HG03439 (cell line): Measurements from ENCODE around the gene SORCS2.

Experiments
- ATAC-seq: cut with Tn5 transposase; IDR thresholded peaks from one replicate; pipeline ENCODE4 v1.9.1; 2021; ENCODE audit warnings: mild to moderate bottlenecking, moderate library complexity; ENCODE audit not compliant: unreplicated experiment

The SORCS2 gene

GRCh38 chr4:7636240-7636508 lies 443.8 kb downstream of the SORCS2 start:
- ATAC-seq, result no peak

DNA sequence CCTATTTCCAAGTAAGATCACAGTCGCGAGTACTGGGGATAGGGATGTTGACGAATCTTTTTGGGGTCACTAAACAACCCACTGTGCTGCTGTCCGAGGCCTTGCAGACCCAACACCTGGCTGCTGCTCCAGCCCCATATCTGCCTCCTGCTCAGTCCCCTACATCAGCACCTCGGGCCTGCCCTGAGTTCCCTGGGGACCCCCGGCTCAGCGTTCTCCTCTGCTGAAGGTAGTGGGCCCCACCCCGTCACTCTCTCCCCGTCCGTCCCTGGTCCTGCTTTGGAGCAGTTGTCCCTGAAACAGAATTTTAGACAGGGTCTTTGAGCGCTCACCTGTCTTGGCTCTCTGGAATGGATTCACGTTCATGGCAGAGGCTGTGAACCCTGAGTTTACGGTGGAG lies 444.8 kb downstream of the SORCS2 start:
- ATAC-seq, result no peak

GRCh38 chr4:7637971-7638370 lies 445.6 kb downstream of the SORCS2 start:
- ATAC-seq, result no peak

DNA sequence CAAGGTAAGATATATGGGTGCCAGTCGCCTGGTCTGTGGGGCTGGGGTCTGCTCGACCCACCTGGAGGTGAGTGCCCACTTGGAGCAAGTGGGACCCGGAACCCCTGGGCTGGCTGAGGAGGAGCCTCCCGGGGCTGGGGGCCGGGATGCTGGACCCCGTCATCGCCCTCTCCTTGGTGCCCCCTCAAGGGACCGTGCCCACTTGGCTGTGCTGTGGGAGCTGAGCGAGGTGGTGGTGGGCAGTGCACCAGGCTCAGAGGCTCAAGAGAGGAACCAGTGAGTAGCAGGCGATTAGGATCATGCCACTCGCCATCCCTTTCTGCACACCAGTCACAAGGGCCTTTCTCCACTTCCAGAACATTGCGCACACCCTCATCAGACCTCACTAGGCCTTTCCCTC lies 446.2 kb downstream of the SORCS2 start:
- ATAC-seq, result no peak

DNA sequence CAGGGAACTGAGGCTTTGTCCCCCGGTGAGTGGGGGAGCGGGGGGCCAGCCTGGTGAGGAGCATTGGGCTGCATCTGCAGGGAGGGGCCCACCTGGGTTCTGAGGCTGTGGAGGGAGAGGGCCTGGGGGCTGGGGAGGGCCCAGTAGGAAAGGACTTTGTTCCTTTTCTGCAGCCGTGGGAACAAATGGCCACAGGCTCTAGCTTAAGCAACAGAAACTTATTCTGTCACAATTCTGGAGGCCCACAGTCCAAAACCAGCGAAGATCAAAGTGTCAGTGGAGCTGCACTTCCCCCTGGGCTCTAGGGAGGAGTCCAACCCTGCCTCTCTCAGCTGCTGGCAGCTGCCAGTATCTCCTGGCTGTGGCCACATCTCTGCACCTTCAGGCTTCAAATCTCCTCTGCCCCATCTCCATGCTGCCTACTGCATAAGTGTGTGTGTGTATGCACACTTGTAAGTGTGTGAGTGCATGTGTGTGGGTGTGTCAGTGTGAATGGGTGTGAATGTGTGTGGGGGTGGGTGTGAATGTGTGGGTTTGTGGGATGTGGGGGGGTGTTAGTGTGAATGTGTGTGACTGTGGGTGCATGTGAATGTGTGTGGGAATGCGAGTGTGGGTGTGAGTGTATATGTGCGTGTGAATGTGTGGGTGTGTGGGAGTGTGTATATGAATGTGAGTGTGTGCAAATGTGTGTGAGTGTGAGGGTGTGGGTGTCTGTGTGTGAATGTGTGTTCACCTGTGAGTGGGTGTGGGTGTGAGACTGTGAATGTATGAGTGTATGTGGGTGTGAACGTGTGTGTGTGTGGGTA lies 446.8 kb downstream of the SORCS2 start:
- no peak for ATAC-seq

DNA sequence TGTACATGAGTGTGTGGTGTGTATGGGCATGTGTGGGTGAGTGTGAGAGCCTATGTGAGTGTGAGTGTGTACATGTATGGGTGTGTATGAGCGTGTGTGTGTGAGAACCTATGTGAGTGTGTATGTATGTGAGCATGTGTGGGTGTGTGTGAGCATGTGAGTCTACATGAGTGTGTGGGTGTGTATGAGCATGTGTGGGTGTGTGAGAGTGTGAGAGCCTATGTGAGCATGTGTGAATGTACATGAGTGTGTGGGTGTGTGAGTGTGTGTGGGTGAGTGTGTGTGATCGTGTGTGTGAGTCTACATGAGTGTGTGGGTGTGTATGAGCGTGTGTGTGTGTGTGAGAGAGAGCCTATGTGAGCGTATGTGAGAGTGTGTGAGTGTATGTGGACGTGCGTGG lies 447.8 kb downstream of the SORCS2 start:
- ATAC-seq, result no peak

- no peak for ATAC-seq
Observed at GRCh38 chr4:7641712-7642111, 449.4 kb downstream of the SORCS2 start.

- ATAC-seq, result no peak
Observed at GRCh38 chr4:7642741-7643458, 450.6 kb downstream of the SORCS2 start.

DNA sequence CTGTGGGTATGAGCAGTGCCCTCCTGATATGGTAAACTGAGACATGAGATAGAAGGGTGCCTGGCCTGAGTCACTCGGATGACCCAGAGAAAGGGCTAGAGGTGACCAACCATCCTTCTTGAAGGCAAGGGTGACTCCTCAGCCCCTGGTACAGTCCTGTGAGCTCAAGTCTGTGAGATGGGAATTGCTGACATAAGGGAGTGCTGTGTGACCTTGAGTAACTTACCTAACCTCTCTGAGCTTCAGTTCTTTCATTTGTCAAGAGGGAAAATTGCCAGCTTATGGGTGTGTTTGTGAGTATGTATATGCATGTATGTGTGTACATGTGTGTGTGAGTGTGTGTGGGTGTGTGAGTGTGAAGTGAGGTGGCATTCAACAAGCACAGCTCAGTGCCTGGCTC lies 452.8 kb downstream of the SORCS2 start:
- no peak for ATAC-seq

- no peak for ATAC-seq
Observed at GRCh38 chr4:7645956-7646355, 453.6 kb downstream of the SORCS2 start.

GRCh38 chr4:7646384-7647061 lies 454.2 kb downstream of the SORCS2 start:
- no peak for ATAC-seq

DNA sequence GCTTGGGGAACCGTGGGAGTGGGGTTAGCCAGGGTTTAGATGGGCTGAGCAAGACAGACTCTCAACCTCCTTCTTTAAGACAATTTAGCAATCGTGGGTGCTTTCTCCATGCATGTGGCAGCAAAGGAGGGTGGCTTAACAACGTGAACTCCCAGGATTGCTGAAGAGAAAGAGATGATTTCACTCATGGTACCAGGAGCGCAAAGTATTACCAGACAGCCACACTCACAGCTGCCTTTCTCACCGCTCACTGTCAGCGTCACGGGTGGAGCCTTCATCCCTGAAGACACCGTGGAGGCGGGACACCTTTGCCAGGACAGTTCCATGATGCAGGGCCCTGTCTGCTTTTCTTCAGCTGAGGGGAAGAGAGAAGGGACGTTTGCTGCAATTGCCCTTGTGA lies 454.8 kb downstream of the SORCS2 start:
- no peak for ATAC-seq

GRCh38 chr4:7647600-7648543 lies 455.5 kb downstream of the SORCS2 start:
- no peak for ATAC-seq

GRCh38 chr4:7648544-7649395 lies 456.4 kb downstream of the SORCS2 start:
- ATAC-seq, result no peak

DNA sequence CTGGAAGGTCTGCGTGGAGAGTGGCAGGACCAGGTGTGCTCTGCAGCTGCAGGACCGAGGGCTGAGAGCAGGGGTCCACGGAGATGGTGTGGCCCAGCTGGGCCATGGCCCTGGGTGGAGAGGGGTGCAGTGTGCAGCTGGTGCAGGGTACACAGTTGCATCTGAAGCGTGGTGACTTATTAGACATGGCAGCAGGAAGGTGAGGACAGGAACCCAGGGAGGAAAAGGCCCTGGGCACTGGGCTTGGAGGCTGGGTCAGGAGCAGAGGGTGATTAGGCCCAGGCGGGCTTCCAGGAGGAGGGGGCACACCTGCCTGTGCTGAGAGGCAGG lies 457.0 kb downstream of the SORCS2 start:
- ATAC-seq, result no peak

- ATAC-seq, result no peak
Observed at GRCh38 chr4:7649741-7650531, 457.6 kb downstream of the SORCS2 start.

DNA sequence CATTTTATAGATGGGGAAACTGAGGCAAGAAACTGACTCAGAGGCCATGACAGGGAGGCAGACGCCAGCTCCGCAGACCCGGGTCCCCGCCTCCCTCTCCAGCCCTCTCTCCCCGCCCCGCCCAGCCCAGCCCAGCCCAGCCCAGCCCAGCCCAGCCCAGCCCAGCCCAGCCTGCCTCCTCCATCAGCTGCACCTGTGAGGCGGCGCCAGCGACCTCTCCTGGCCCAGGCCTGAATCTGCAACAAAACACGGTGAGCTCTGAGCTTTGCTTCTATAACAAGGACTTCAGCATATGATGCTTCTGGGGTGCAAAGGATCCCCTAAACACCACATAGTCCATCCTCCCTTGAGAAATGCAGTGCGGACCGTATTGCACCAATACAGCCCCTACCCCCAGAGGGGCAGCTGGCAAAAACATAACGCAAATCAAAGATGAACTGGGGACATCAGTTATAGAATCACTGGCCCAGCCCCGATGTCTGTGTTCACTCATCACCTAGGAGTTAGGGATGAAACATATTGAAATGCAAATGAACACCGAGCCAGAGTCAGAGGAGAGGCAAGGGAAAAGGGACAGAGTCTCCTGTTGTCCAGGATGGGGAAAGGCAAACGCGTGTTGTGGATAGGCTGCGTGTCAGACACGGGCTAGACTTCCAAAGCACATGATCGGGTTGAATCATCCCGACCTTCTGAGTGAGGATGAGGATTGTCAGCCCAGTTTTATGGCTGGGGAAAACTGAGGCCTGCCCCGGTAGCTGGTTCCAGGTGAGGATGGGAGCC lies 458.5 kb downstream of the SORCS2 start:
- no peak for ATAC-seq

- no peak for ATAC-seq
Observed at GRCh38 chr4:7651461-7651921, 459.2 kb downstream of the SORCS2 start.

- no peak for ATAC-seq
Observed at GRCh38 chr4:7652006-7652405, 459.7 kb downstream of the SORCS2 start.
